Medulla oblongata (tissue), 1 donor: Measurements from ENCODE around the gene DEPDC7.
"Not testable (repeated sequence)": the region's sequence is repeated elsewhere in the genome, so short reads cannot be mapped to it uniquely, and the experiment has no call there.

Source experiments
- DNase-seq: peaks from one replicate; pipeline ENCODE4 v3.0.0-alpha.2; 2015; ENCODE audit errors: extremely low spot score

The DEPDC7 gene

DNA sequence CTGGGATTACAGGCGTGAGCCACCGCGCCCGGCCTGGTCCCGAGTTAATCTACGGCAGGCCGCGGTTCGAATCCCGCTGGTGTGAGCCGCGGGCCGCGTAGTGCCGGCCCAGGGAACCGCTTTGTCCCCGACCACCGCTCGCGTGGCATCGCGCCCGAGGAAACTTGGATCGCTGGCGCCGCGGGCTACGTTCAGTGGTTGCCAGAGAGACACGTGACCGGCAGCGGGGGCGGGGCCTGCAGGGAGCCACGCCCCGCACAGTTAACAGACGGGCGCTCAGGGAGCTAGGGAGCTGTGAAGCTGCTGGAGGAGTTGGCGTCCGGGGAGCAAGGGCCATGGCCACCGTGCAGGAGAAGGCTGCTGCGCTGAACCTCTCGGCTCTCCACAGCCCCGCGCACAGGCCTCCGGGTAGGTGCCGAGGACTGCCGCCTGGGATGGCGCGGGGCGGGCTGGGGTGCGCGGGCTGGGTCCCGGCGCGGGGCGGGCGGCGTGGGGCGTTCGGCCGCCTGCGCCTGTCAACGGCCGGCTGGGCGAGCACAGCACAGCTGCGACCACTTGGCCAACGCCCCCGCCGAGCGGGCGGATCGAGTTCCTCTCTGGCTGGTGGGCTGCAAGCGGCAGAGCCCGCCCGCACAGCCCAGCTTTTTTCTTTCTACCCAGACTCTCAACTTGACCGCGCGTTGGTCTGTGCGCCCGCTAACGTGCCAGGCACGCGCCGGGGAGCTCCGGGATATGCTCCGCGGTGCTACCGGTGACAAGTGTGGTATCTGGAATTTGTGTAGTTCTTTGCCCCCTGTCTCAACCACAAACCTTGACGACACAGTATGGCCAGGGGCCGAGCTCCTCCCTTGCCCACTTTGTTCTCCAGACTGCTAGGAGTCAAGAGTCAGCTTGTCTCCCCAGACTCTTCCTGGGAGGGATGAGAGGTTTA, at the start of gene DEPDC7:
TSS of gene DEPDC7 (plus strand) at position 258 of the 931 bp plus-strand sequence. CDS start at position 336, 78 bp downstream.
- peak; percentile 95 for DNase-seq

DNA sequence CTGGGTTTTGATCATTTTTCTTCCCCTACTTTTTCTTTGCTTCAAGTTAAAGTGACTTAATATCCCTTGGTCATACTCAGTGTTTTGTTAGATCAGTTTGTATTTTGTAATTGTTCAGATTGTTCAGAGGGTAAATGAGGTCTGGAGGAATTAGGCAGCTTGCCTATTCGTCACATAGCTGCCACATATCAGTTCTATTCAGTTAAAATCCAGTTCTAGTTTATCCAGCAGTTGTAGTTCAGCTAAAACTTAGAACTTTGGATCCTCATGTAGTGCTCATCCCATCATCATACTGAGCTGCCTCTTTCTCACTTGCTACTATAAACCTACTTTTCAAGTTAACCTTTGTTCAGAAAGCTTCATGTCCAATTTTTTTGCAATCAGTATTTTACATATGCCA, 47.1 kb upstream of the DEPDC7 start:
- no peak for DNase-seq

DNA sequence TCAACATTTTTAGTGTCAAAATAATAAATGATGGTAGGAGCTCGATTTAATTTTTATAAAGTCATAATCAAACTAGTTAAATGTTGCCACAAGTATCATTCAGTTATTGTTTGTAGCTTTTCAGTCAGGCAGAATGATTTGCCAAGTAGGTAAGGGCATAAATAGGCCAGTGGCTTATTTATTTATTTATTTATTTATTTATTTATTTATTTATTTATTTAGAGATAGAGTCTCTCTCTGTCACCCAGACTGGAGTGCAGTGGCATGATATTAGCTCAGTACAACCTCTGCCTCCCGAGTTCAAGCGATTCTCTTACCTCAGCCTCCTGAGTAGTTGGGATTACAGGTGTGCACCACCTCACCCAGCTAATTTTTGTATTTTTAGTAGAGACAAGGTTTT, 43.4 kb upstream of the DEPDC7 start:
- DNase-seq: not testable (repeated sequence)

DNA sequence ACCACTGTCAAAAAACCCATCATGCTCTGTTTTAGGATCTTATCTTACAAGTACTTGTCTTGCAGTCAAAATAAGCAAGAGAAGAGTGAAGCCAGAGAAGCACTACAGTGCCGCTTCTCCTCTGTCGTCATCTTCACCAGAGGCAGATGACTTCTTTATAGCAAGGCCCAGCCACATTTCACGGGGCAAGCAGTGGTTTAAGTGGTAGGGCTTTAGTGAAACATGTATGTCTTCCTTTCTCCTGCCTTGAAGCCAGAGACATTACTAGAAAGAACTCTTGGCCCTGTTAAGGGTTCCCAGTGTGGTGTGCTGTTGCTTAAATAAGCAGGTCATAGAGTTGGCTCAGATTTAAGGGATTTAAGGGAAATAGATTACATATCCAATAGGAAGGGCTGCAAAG, 42.9 kb upstream of the DEPDC7 start:
- DNase-seq: no peak

DNA sequence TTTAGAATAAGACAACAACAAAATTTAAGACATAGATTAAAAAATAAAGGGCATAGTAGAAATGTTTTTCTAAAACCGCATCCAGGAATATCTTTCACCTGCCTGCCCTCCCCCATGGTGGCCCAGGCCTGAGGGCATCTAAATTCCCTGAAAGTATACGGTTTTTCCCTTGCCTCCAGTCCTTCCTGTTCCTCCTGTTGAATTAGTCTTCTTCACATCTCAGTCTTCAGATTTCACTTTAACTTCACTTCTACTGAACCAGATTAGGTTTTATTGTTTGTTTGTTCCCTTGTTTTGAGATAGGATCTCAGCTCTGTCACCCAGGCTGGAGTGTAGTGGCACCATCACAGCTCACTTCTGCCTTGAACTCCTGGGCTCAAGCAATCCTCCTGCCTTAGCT, 33.1 kb upstream of the DEPDC7 start:
- no peak for DNase-seq

DNA sequence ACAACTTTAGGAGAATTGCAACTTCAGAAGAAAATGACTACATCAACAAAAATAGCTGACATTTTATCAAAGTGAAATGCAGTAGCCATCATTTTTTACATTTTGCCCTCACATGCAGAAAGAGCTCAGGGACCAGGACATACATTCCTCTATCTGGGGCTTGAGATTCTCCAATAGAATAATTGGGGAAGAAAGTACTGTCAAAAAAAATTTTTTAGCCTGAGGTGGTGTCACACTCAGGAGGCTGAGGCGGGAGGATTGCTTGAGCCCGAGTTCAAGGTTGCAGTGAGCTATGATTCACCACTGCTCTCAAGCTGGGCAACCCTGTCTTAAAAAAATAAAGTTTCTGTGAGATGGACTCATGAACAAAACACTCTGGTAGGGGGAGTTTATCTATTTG, 32.2 kb upstream of the DEPDC7 start:
- no peak for DNase-seq

DNA sequence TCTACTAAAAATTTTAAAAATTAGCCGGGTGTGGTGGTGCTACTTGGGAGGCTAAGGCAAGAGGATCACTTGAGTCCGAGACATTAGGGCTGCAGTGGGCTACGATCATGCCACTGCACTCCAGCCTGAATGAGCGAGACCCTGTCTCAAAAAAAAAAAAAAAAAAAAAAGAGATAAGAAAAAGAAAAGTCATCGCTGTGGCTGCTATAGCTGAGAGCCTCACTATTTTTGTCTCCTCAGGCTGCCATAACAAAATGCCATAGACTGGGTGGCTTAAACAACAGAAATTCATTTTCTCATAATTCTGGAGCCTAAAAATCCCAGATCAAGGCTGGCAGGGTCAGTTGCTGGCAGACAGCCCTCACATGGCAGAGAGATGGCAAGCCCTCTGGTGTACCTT, 30.1 kb upstream of the DEPDC7 start:
- DNase-seq: no peak

DNA sequence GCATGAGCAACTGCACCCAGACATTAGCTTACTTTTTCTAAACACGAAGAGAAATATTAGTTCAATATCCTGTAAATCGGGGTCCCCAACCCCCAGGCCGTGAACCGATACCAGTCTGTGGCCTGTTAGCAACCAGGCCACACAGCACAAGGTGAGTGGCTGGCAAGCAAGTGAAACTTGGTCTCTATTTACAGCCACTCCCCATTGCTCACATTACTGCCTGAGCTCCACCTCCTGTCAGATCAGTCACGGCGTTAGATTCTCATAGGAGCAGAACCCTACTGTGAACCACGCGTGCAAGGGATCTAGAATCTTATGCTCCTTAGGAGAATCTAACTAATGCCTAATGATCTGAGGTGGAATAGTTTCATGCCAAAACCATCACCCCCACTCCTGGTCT, 27.8 kb upstream of the DEPDC7 start:
- DNase-seq: no peak

DNA sequence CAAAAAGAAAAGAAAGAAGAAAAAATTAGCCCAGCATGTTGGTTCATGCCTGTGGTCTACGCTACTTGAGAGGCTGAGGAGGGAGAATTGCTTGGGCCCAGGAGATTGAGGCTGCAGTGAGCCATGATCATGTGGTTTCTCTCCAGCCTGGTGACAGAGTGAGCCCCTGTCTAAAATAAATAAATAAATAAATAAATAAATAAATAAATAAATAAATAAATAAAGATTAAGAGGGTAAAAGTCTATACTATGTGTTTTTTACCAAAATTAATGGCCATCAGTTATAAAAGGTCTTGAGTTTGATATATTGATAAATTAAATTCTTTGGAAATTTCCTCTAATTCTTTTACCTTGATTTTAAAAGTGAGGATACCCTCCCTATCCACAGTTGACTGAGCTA, 25.2 kb upstream of the DEPDC7 start:
- no peak for DNase-seq

DNA sequence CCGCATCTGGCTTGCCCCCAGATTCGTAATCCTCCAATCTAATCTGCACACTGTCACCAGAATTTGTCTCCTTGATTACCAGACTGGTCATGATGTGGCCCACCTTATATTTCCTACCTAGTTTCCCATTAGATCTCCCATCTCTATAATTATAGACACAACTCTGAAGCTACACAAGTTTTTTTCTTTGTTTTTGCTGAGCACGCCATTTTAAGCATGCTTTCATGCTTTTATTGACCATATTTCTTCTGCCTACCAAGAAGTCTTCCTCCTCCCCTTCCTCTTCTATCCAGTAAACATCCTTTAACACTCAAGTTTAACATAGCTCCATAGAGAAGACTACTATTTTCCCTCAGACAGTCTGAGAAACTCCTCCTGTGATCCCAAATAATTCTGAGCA, 24.3 kb upstream of the DEPDC7 start:
- DNase-seq: no peak

DNA sequence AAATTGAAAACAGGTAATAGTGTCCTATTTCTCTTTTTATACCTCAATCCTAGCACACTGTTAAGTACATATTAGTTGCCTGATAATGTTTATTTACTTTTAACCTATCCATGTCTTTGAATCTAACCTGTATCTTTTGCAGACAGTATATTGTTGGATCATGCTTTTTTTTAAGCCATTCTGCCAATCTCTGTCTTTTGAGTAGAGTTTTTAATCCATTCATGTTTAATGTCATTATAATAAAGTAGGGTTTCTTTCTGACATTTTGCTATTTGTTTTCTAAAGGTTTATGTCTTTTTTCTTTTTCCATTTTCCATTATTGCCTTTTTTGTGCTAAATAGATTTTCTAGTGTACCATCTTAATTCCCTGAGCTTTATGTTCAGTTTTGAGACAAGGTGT, 23.8 kb upstream of the DEPDC7 start:
- no peak for DNase-seq

DNA sequence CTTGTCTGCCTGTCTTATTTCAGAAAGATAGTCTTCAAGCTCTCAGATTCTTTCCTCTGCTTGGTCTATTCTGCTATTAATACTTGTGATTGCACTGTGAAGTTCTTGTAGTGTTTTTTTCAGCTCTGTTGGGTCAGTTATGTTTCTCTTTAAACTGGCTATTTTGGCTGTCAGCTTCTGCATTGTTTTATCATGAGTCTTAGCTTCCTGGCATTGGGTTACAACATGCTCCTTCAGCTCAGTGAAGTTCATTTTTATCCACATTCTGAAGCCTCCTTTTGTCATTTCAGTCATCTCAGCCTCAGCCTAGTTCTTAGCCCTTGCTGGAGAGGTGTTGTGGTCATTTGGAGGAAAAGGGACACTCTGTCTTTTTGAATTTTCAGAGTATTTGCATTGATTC, 15.5 kb upstream of the DEPDC7 start:
- no peak for DNase-seq

DNA sequence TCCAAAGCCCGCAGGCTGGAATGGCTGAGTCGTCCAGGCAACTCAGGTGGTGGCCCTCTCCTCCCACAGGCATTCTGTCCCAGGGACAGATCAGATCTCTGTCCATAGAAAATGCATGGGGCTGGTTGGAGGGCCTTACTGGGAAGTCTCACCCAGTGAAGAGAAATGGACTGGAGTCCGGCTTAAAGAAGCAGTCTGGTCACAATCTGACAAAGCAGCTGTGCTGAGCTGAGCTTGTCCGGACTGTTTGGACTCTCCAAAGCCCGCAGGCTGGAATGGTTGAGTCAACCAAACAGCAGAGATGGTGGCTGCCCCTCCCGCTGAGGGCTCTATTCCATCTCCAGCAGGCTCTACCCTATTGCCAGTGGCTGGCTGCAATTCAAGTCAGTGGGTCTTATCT, 14.4 kb upstream of the DEPDC7 start:
- no peak for DNase-seq

DNA sequence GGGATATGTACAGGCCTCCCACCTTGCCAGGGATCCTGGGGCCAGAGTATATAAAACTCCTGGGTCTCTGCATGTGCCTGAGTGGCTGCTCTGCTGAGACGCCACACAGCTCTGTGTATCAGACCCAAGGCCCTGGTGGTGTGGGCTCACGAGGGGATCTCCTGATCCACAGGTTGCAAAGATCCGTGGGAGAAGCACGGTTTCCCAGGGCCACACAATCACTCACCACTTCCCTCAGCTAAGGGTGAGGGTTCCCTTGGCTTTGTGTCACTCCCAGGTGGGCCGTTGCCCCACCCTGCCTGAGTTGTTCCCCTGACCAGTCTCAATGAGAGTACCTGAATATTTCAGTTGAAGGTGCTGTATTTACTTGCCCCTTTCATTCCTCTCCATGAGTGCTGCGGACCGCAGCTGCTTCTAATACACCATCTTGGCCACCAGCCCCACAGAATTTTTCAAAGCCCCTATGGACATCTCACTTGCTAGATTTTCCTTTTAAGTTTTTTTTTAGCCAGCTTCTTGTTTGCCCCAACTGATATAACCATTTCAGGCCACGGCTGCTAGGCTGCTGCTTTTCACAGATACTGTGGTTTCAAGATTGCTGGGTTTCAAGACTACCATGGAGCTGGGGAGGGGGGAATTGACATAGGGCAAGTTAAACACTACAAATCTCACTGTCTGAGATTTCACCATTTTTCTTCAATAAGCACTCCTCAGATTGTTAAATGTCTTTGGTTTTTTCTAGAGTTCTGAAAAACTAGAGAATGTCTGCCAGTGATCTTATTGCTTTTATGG, 13.7 kb upstream of the DEPDC7 start:
- no peak for DNase-seq

DNA sequence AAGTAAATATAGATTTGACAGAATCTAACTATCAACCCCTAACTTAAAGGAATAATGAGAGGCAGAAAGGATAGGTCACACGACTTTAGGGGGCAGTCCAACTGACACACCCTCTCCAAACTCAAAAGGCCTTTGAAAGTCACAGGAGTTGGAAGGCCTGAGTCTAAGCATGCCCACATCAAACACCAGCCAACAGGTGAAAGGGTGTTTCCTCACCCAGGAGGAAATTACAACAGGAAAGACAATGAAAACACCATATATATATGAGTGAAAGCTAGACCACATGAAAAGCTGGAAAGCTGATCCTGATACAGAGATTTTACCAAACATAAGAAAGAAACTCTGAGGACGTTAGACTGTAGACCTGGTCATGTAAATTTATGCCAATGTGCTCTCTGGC, 10.5 kb upstream of the DEPDC7 start:
- no peak for DNase-seq

DNA sequence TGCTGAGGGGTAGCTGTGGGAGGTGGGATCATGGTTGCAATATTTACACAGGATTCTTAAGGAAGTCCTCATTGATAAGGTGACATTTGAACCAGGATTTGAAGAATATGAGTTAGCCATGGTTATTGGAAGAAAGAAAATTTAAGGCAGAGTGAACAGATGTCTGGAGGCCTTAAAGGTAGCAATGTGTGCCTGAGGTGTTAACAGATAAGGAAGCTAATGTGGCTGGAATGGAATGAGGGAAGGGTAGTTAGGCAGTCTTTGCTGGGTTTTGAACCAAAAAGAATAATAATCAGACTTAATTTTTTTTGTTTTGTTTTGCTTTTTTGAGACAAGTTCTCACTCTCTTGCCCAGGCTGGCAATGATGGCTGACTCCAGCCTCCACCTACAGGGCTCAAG, 9.7 kb upstream of the DEPDC7 start:
- no peak for DNase-seq

DNA sequence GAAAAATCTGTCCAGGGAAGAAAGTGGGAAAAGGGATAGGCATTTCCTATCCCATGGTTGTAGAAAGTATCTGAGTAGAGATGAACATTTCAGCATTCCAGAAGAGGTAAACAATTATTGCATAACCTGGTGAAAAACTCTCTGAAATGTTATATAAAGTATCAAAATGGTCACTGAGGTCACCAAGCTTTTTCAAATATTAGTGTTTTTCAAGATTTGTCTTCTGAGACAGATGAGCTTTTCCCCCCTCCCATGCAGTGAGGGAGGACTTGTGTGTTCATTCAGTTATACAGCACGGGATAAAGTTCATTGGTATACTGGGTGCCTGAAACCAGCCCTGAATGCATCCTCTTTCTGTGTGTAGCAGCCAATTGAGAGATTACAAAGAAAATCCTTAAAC, 1.9 kb upstream of the DEPDC7 start:
- no peak for DNase-seq

DNA sequence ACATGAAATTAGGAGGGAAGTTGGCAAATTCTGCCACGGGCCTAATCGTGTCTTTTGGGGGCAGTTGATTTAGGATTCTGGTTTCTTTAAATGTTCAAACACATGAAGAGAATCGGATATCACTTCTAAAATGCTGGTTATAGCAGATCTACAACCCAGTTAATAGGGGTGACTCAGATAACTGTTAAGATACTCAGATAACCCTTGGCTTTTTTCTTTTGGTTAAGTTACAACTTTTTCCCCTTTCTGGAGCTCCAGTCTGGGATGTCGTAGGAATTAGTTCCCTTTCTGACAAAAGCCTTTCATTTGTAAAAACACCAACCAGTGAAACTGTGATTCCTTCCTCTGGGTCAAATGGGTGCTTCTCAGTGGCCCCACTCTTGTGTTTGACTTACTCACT, 976 bp downstream of the DEPDC7 start:
- DNase-seq: peak; percentile 40

DNA sequence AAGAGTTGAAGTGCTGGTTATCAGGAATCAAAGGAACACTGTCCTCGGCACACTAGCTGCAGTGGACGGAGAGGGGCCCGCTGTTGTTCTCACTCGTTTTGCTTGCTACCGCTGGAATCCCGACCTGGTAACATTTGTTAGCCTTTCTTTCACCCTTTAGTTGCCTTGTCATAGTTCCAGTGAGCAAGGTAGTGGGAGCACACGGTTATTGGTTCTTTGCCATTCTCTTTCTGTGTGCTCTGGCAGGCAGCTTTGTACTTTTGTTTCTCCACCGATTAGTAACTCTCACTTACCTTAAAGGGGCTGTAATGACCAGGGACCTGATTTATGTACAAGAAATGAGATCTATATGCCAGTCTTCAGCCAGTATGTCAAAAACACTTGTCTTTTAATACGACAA, 1.8 kb downstream of the DEPDC7 start:
- no peak for DNase-seq

DNA sequence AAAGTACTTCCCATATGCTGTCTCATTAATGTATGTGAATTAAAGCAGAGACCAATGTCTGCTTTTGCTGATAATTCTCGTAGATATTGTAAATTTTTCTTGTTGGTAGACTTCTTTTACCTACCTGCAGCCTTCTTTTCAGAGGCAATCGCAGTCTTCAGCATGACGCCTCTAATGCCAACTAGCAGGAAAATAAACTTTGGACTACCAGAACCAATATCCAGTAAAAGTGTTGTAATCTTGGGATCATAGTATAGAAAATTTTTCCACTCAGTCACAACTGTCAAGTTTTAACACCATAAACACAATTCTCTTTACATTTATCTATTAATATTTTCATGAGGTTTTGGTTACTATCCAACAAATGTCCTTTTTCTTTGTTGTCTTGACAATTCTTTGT, 2.3 kb downstream of the DEPDC7 start:
- DNase-seq: no peak

DNA sequence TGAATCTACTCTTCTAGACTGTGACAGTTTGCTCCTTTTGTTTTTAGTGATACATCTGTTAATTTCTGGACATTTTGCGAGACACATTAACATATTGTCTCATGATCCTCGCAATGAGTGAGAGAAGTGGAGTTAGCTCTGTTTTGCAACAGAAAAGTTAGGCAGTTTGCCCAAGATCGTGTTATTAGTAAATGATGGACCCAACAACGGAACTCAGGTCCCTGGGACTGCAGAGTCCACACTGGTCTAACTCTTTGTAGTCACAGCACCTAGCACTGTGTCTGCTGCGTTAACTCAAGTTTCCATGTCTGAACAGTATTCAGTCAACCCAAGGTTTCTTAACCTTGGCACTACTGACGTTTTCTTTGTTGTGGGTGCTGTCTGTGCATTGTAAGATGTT, 3.2 kb downstream of the DEPDC7 start:
- no peak for DNase-seq

DNA sequence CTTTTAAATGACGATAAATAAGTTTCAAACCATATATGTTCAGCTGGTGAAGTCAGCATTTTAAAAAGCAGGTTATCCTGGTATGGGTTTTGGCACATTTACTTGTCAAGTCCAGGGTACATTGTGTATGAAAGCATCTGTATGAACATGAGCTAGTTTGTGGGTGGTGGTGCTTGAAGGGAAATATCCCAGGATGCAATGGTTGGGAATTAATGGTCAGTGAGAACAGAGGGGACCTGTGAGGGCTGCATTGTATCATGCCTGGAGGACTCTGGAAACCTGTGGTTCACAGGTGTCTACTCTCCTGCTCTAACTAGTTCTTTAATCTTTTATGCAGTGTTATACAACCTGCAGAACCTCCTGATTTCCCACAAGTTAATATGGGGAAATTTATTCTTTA, 5.8 kb downstream of the DEPDC7 start:
- no peak for DNase-seq

DNA sequence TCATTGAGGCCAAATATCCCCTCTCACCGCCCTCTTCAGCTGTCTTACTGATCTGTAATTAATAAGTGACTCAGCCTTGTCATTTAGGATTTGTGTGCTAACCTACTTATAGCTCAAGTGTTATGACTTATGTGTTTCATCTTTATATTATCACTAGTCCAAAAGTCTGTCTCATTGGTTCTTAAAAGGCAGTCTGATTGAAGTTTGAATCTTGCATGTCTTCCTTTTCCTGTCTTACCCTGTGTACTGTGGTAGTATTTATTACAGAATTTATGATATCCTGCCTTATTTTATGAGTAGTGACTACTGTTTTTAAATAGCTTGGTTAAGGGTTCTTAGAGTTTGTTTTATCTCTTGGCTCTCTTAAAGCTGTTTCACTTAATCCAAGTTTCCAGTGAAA, 6.3 kb downstream of the DEPDC7 start:
- DNase-seq: no peak
